Measurements from ENCODE around the gene CCL8.

The CCL8 gene

DNA sequence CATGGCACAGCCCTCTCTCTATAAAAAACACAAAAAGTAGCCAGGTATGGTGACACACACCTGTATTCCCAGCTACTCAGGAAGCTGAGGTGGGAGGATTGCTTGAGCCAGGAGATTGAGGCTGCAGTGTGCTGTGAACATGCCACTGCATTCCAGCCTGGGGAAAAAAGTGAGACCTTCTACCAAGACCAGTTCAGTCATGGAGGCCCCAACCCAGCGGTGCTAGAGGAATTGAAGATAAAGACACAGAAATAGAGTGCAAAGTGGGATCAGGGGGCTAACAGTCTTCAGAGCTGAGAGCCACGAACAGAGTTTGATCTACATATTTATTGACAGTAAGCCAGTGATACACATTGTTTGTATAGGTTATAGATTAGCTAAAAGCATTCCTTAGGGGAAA, 15.6 kb upstream of the CCL8 start:
- DNase-seq (ENCODE audit: insufficient read length, low spot score) (no peak), FAIRE-seq (no peak)
- no peak for TF ChIP-seq CTCF (IDR thresholded peaks at IDR 0.05; ENCODE audit: insufficient read depth, missing control alignments)

GRCh38 chr17:34305061-34305460, 14.2 kb upstream of the CCL8 start:
- FAIRE-seq (no peak), DNase-seq (ENCODE audit: insufficient read length, low spot score) (no peak)
- no peak for TF ChIP-seq CTCF (IDR thresholded peaks at IDR 0.05; ENCODE audit: insufficient read depth, missing control alignments)

- DNase-seq (ENCODE audit: insufficient read length, low spot score): no peak
- no peak for FAIRE-seq
Observed at GRCh38 chr17:34305606-34306005, 13.6 kb upstream of the CCL8 start.

GRCh38 chr17:34306466-34306865, 12.8 kb upstream of the CCL8 start:
- FAIRE-seq: no peak
- TF ChIP-seq CTCF (IDR thresholded peaks at IDR 0.05; ENCODE audit: insufficient read depth, missing control alignments): peak; percentile 8
- DNase-seq (ENCODE audit: insufficient read length, low spot score): no peak

More at GRCh38 chr17:34305606-34306005, 13.6 kb upstream of the CCL8 start:
- TF ChIP-seq CTCF (IDR thresholded peaks at IDR 0.05; ENCODE audit: insufficient read depth, missing control alignments): no peak

GRCh38 chr17:34307110-34307509, 12.1 kb upstream of the CCL8 start:
- DNase-seq (ENCODE audit: insufficient read length, low spot score) (no peak), FAIRE-seq (no peak)
- no peak for TF ChIP-seq CTCF (IDR thresholded peaks at IDR 0.05; ENCODE audit: insufficient read depth, missing control alignments)

DNA sequence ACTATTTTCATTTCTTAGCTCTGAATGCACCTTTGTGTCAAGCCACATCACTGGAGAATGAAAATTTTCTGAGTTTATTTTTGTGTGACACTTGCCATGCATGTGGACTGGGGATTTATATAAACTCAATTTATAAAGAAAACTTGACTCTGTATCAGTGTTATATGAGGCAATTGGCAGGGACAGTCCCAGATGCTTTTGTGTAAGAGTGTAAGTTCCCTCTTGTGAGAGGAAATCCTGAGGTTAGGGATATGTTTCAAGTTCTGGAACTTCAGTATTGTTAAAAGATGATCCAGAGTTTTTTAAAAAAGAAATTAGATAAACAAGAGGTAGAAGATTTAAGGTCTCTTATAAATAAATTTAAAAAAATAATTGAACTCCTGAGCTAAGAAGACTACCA, 10.9 kb upstream of the CCL8 start:
- TF ChIP-seq CTCF (IDR thresholded peaks at IDR 0.05; ENCODE audit: insufficient read depth, missing control alignments): no peak
- no peak for FAIRE-seq
- DNase-seq (ENCODE audit: insufficient read length, low spot score): no peak

DNA sequence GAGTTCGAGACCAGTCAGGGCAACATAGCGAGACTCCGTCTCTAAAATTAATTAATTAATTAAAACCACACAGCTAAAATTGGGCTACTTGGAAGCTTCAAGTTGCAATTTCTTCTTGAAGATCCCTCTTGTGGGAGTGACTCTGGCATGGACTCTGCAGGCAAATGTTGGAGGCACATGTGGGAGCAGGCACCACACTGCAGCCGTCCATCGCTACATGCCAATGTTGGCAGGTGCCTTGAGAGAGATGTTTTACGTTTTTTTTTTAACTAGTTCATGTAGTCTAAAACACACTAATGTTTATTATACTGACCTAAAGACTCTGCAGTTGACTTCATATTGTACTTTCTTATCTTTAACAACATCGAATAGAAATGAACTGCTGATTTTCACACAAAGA, 7.9 kb upstream of the CCL8 start:
- no peak for DNase-seq (ENCODE audit: insufficient read length, low spot score)
- no peak for FAIRE-seq
- TF ChIP-seq CTCF (IDR thresholded peaks at IDR 0.05; ENCODE audit: insufficient read depth, missing control alignments): no peak
